T-helper 9 cell (primary cell): ENCODE data around the gene SYT8.
"Not testable (repeated sequence)": the region's sequence is repeated elsewhere in the genome, so short reads cannot be mapped to it uniquely, and the experiment has no call there.

Experiments used
- DNase-seq: peaks from one replicate; pipeline ENCODE4 v3.0.0-alpha.2; 2020

Gene SYT8

GRCh38 chr11:1875851-1876301 is 41.1 kb downstream of the SYT8 start:
- not testable (repeated sequence) for DNase-seq

DNA sequence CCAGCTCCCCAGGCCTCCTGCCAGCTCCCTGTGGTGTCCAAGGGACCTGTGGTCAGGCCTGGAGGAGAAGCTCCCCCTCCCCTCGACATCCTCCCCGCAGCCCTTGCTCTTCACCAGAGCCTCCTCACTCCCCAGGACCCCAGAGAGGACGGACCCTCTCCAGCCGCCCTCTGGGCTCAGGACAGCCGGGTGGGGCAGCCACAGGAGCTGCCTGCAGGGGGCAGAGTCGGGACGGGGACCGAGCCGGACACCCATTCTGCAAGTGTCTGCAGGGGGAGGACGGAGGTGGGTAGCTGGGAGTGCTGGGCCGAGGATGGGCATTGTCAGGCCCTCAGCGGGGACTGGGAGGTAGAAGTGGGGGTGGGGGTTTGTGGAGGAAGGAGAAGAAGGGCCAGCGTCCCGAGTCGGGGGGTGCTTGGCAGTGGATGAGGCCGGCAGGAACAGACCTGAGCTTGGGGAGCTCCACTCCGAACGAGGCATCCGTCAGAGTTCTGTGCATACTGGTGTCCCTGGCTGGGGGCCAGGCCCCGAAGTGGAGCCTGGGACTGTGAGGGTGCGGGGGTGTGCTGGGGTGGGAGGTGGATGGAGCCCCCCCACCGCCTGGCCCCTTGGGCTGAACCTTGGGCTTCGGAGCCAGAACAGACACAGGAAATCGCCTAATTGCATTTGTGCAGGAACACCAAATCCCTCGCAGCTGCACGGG is 41.7 kb downstream of the SYT8 start:
- DNase-seq = no peak

DNA sequence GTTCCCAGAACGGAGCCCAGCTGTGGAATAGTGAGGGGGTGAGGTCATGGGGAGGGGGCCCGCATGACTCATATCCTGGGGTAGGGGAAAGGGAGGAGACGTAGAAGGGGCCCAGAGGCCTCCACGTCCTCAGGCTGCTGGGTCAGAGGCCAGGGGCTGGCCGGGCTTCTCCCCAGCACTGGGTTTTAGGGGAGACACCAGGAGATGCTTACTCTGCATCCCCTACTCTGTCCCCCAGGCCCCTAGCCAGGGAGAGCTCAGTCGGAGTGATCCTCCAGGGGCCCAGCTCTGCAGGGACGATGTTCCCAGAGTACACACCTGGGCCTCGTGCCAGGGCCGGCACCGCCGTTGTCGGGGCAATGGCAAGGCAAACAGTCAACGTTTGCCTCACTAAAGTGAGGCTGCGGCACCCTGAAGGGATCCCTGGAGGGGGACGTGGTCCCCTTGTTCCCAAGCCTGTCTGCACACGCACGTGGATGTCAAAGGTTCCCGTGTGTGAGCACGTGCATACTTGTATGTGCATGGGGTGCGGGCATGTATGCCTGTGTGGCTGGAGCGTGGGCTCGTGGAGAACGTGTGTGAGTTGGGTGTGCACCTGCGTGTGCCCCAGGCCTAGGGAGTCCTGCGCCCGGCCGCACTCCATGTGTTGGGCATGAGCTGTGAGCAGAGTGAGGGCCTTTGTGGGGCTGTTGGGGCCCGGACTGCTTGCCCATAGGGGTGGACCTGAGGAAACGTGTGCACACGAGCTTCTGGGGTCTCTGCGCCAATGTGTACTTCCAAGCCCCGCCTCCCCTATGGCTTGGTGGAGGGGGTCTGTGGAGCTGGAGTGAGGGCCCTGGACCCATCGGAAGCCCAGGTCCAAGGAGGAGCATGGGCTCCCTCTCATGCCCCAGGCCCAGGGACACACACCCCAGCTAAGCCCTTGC is 42.7 kb downstream of the SYT8 start:
- no peak for DNase-seq

GRCh38 chr11:1878137-1879031 is 43.6 kb downstream of the SYT8 start:
- DNase-seq = no peak

- DNase-seq = no peak
Observed at GRCh38 chr11:1879342-1879940, 44.7 kb downstream of the SYT8 start.

GRCh38 chr11:1879941-1880720 is 45.3 kb downstream of the SYT8 start:
- DNase-seq = no peak

- DNase-seq = no peak
Observed at GRCh38 chr11:1880746-1881441, 46.1 kb downstream of the SYT8 start.

GRCh38 chr11:1881442-1882264 is 46.9 kb downstream of the SYT8 start:
- DNase-seq = no peak

DNA sequence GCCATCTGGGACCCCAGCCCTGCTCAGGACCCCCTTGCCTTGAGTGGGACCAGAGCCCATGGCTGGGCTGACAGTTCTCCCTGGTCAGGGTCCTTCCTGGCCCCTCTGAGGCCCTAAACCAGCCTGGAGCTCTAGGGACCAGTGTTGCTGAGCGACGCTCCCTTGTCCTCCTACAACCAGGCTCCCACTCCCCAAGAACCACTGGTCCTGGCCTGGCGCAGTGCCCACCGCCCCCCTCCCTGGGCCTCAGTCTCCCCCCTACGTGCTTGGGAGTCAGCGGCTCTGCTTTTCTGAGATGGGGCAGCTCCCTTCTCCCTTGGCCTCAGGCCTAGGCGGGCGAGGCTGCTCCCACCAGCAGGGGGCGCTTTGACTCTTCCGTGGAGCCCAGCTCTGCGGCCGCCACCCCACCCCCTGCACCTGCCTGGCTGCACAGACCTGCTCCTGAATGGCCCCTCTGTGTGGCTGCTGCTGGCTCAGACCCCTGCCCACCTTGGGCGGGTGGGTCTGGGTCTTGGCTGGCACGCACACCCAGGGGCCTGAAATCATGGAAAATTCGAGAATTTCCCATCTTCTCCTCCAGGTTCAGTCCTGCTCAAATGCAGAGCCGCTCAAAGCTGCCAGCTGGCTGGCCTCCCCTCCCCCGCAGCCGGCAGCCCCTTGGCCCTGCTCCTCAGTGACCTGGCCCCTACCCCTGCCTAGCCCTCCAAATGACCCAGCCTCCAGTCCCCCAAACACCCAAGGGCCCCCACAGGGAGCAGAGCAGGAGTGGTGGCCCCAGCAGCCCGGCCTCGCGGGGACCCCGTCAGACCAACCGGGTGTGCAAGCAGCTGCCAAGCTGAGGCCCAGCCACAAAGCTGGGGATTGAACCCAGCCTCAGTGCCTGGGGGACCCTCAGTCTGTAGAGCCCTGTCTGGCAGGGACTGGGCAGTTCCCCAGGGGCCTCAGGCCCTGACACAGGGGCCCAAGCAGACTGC is 47.8 kb downstream of the SYT8 start:
- DNase-seq = peak; percentile 77

DNA sequence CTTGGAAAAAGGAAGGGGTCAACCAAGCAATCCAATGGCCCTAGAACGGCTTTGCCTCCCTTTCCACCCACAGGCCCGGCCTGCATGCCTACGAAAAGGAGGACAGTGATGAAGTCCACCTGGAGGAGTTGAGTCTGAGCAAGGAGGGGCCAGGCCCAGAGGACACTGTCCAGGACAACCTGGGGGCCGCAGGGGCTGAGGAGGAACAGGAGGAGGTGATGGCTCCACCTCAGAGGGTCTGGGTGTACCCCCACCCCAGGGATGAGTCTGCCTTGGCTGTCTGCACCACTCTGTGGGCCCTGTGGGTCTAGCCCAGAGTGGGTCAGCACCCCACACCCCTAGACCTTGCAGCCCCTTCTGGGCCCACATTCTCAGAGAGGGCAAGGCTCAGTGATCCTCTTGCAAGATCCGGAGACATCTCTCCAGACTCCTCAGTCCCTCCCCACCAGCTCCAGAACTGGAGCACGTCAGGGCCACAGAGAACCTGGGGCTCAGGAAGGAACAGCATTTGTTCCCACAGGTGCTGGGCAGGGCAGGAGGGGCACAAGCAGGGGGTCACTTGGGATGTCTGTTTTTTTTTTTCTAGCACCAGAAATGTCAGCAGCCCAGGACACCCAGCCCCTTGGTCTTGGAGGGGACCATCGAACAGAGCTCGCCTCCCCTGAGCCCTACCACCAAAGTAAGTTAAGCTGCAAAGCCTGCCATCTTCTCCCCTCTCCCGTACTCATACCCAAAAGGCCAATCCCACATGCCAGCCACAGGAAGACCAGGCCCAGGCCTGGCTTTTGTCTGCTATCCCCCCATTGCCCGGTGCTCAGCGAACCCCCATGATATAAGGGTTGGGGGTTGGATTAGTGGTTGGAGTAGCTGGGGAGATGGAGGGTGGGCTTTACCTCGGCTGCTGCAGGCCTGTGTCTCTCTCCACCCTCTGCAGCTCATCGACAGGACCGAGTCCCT is 48.8 kb downstream of the SYT8 start:
- DNase-seq = no peak

GRCh38 chr11:1884303-1884700 is 49.5 kb downstream of the SYT8 start:
- no peak for DNase-seq

DNA sequence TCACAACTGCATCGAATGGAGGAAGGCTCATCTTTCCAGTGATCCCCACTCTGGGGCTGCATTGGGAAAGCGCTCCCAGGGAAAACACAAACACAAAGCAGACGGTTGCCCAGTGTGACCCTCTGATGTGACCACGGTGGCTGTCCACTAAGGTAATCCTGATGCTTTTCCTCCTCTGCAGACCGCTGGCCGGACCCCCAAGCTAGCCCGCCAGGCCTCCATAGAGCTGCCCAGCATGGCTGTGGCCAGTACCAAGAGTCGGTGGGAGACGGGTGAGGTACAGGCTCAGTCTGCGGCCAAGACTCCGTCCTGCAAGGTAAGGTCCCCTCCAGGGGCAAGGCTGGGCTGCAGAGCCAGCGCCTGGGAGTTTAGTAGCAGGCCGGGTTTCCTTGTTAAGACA is 51.8 kb downstream of the SYT8 start:
- not testable (repeated sequence) for DNase-seq
